GM10266 (cell line): Measurements from ENCODE around the gene AMOTL2.

Experiments used
- DNase-seq: peaks from one replicate; pipeline ENCODE4 v3.0.0; 2012; ENCODE audit errors: extremely low spot score
- CTCF ChIP-seq: IDR thresholded peaks from 2 replicates; pipeline ENCODE4 v1.5.1; 2012; ENCODE audit warnings: mild to moderate bottlenecking, low read depth; ENCODE audit not compliant: control insufficient read depth, insufficient read depth; ENCODE audit errors: missing control alignments

The AMOTL2 gene

GRCh38 chr3:134389865-134390264 is 15.6 kb upstream of the AMOTL2 start:
- TF ChIP-seq CTCF: no peak
- DNase-seq: no peak

- TF ChIP-seq CTCF: no peak
- no peak for DNase-seq
These were observed 14.7 kb upstream of the AMOTL2 start for GRCh38 chr3:134388788-134389485.

GRCh38 chr3:134388292-134388691 is 14.0 kb upstream of the AMOTL2 start:
- TF ChIP-seq CTCF: no peak

GRCh38 chr3:134387293-134387692 is 13.0 kb upstream of the AMOTL2 start:
- TF ChIP-seq CTCF: no peak
- no peak for DNase-seq

More at GRCh38 chr3:134388292-134388691, 14.0 kb upstream of the AMOTL2 start:
- no peak for DNase-seq

GRCh38 chr3:134384963-134385362 is 10.7 kb upstream of the AMOTL2 start:
- DNase-seq: no peak
- TF ChIP-seq CTCF: no peak

- no peak for TF ChIP-seq CTCF
- no peak for DNase-seq
These were observed 7.7 kb upstream of the AMOTL2 start for GRCh38 chr3:134381831-134382442.

GRCh38 chr3:134381076-134381475 is 6.8 kb upstream of the AMOTL2 start:
- no peak for TF ChIP-seq CTCF
- DNase-seq: no peak
